Left ventricle myocardium inferior (tissue), 1 donor: Measurements from ENCODE around the gene COL28A1. TPM values are rescaled to one million over a fixed set of nuclear protein-coding genes. Genes with fewer than 3 reads are reported as not detected.
"Not testable (repeated sequence)": the region's sequence is repeated elsewhere in the genome, so short reads cannot be mapped to it uniquely, and the experiment has no call there.

ENCODE experiments used
- DNase-seq: peaks from one replicate; pipeline ENCODE4 v3.0.0-alpha.2; 2020
- H3K27ac ChIP-seq: fragments of 200-600 bp; replicated peaks from 2 replicates; pipeline ENCODE4 v1.8.0; 2021
- H3K27me3 ChIP-seq: fragments of 200-600 bp; 2 replicates; pipeline ENCODE4 v1.8.0; 2021; ENCODE audit warnings: low read depth
- H3K36me3 ChIP-seq: fragments of 200-600 bp; 2 replicates; pipeline ENCODE4 v1.8.0; 2021
- H3K4me1 ChIP-seq: fragments of 200-600 bp; 2 replicates; pipeline ENCODE4 v1.8.0; 2021
- H3K4me3 ChIP-seq: fragments of 200-600 bp; 2 replicates; pipeline ENCODE4 v1.8.0; 2021; ENCODE audit warnings: mild to moderate bottlenecking, moderate library complexity
- H3K9me3 ChIP-seq: fragments of 200-600 bp; replicated peaks from 2 replicates; pipeline ENCODE4 v1.8.0; 2021
- intact Hi-C: fragments of 100-400 bp; cut with micrococcal nuclease; formaldehyde crosslinking; loops from one replicate; pipeline ENCODE4 v1.11.0; 2022
- total RNA-seq: library from RNA; stranded (reverse); fragmentation: NEBNext Ultra II Directional; extraction: Animal tissue kit (Norgen Biotek cat#: 25700); gene quantifications from one replicate; pipeline ENCODE4 v1.2.1, GENCODE V29; 2021
- TF ChIP-seq, protein P1 (sequence below): fragments of 200-600 bp; IDR thresholded peaks from 2 replicates; pipeline ENCODE4 v1.8.0; 2021; ENCODE audit warnings: antibody characterized with exemption, mild to moderate bottlenecking, borderline replicate concordance
- donor health status: DM: no; HTN: yes; CAD: no; lungs with severe emphysema.

COL28A1 gene
- total RNA-seq, 1 donor from 2014 or later, result 1.9 TPM

DNA sequence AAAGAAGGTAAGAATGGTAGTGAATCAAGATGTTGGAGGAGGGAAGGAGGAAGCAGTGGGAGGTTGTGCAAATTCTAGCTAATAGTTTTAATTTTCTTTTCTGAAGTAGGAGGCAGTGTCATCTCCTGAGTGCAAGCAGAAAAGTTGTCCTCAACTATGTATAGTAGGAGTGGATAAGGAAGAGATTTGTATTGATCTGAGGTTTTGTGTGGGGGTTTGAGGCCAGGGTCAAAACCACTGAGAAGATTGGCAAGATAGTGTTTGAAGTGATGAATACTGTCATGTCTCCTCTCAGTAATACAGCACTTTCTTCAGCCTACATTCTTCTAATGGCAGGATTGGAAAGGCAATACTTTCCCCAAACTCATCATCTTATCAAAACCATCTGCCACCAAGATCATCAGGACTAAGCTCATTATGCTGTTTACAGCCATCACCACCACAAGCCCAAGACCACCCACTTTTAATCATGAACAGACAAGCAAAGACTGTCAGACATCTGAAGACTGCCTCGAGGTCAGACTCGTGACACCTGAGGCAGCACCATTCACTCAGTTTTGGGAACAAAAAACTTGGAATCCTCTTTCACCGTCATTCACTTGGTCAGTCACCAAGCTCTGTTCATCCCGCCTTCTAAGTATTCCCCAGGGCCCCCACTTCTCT, 29.5 kb upstream of the COL28A1 start:
- H3K27me3 ChIP-seq, result no peaks in the 10 kb centered on the region
- no peak overlapping the region for H3K4me3 ChIP-seq
- H3K9me3 ChIP-seq, result peaks cover 6% of the 10 kb centered on the region
- H3K4me1 ChIP-seq, result peaks cover 36% of the 10 kb centered on the region
- no peaks in the 10 kb centered on the region for H3K36me3 ChIP-seq
- TF ChIP-seq, protein P1, sequence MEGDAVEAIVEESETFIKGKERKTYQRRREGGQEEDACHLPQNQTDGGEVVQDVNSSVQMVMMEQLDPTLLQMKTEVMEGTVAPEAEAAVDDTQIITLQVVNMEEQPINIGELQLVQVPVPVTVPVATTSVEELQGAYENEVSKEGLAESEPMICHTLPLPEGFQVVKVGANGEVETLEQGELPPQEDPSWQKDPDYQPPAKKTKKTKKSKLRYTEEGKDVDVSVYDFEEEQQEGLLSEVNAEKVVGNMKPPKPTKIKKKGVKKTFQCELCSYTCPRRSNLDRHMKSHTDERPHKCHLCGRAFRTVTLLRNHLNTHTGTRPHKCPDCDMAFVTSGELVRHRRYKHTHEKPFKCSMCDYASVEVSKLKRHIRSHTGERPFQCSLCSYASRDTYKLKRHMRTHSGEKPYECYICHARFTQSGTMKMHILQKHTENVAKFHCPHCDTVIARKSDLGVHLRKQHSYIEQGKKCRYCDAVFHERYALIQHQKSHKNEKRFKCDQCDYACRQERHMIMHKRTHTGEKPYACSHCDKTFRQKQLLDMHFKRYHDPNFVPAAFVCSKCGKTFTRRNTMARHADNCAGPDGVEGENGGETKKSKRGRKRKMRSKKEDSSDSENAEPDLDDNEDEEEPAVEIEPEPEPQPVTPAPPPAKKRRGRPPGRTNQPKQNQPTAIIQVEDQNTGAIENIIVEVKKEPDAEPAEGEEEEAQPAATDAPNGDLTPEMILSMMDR, result no peak
- no peak overlapping the region for H3K27ac ChIP-seq
- intact Hi-C loops, result no loop called here
- DNase-seq, result no peak

DNA sequence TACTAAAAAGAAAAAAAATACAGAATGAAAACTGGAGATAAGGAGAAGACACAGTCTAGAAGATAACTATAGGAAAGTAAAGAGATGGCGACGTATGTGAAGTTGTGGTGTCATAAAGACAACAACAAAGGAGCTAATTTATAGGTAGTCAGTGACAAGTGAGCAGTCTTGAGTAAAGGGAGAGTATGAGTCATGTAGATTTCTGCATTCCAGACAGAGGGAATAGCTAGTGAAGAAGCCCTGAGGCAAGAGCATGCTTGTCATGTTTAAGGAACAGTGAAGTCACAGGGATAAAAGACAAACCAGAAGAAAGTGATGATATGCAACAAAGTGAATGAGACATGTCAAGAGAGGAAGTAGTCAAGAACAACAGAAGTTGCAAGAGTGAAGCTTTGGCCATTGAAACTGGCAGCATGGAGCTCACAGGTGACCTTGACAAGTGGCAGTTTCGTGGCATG, 28.7 kb upstream of the COL28A1 start:
- TF ChIP-seq, protein P1, result no peak
- H3K27ac ChIP-seq, result no peak overlapping the region
- H3K4me3 ChIP-seq, result no peak overlapping the region
- peaks cover 10% of the 10 kb centered on the region for H3K9me3 ChIP-seq
- peaks cover 30% of the 10 kb centered on the region for H3K4me1 ChIP-seq
- no peaks in the 10 kb centered on the region for H3K36me3 ChIP-seq
- no peak for DNase-seq
- intact Hi-C loops, result no loop called here
- no peaks in the 10 kb centered on the region for H3K27me3 ChIP-seq

DNA sequence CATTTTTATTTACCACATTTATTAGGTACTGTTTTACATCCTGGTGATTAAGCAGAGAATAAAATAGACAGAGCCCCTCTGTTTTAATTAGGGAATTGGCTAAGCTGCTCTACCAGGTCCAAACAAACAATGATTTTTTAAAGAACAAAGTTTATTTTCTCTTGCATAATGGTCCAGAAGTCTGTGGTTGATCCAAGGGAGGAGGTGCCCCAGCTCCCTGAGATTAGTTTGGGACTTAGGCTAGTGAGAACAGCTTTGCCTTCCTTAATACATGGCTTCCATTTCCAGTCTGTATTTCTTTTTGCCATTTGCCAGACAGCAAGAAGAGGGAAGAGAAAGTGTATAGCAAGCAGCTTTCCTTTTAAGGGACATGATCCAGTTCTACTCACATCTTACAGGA, 28.1 kb upstream of the COL28A1 start:
- TF ChIP-seq, protein P1, result no peak
- H3K36me3 ChIP-seq, result no peaks in the 10 kb centered on the region
- H3K27me3 ChIP-seq, result no peaks in the 10 kb centered on the region
- peaks cover 25% of the 10 kb centered on the region for H3K4me1 ChIP-seq
- peaks cover 13% of the 10 kb centered on the region for H3K9me3 ChIP-seq
- H3K4me3 ChIP-seq, result no peak overlapping the region
- no peak overlapping the region for H3K27ac ChIP-seq
- DNase-seq, result no peak
- intact Hi-C loops, result no loop called here

DNA sequence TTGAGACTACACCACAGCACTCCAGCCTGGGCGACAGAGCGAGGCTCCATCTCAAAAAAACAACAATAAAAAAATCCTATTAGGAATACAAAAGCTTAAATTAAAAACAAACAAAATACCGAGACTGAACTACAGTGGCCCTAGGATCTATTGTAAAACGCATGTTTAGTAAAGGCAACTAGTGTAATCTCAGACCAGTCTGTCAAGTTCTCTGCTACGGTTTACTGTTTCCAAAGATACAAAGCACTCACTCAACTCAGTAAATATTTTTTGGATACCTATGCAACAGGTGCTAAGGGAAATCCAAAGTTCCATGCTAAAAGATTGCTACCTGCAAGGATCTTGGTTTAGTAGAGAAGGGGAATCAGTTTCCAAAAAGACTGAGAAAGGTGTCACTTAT, 27.6 kb upstream of the COL28A1 start:
- Histone ChIP-seq H3K4me1 (peaks cover 19% of the 10 kb centered on the region), H3K9me3 (peaks cover 17% of the 10 kb centered on the region), H3K4me3 (no peak overlapping the region), H3K36me3 (no peaks in the 10 kb centered on the region), H3K27me3 (no peaks in the 10 kb centered on the region), H3K27ac (no peak overlapping the region)
- intact Hi-C loops, result no loop called here
- TF ChIP-seq, protein P1, result no peak
- no peak for DNase-seq

DNA sequence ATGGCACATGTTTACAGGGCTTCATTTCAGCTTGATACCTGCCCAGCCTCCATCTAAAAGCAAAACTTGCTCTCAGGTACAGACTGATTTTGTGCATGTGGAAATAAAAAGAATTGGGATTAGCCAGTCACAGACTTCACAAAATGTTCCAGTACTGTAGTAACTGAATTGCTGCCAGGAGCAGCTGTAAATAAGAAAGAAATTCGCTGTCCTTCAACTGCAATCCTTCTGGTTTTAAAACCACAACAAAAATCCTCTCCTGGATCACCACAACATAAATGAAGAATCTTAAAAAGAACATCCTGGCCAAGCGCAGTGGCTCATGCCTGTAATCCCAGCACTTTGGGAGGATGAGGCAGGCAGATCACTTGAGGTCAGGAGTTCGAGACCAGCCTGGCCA, 27.1 kb upstream of the COL28A1 start:
- intact Hi-C loops, result no loop called here
- peaks cover 14% of the 10 kb centered on the region for H3K4me1 ChIP-seq
- no peaks in the 10 kb centered on the region for H3K36me3 ChIP-seq
- no peak overlapping the region for H3K4me3 ChIP-seq
- H3K27me3 ChIP-seq, result no peaks in the 10 kb centered on the region
- peaks cover 17% of the 10 kb centered on the region for H3K9me3 ChIP-seq
- no peak overlapping the region for H3K27ac ChIP-seq
- TF ChIP-seq, protein P1, result no peak
- no peak for DNase-seq

DNA sequence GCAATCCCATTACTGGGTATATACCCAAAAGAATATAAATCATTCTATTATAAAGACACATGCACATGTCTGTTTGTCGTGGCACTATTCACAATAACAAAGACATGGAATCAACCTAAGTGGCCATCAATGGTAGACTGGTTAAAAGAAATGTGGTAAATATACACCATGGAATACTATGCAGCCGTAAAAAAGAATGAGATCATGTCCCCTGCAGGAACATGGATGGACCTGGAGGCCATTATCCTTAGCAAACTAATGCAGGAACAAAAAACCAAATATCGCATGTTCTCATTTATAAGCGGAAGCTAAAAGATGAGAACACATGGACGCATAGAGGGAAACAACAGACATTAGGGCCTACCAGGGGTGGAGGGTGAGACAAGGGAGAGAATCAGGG, 25.9 kb upstream of the COL28A1 start:
- H3K4me1 ChIP-seq, H3K4me3 ChIP-seq, DNase-seq, H3K27me3 ChIP-seq, H3K36me3 ChIP-seq, intact Hi-C loops, H3K27ac ChIP-seq: not testable (repeated sequence)
- H3K9me3 ChIP-seq, result peaks cover 17% of the 10 kb centered on the region
